Ascending aorta (tissue), 2 donors: ENCODE measurements around the gene EIF2S3. TPM values are rescaled to one million over a fixed set of nuclear protein-coding genes. Genes with fewer than 3 reads are reported as not detected.
"Not testable (repeated sequence)": the region's sequence is repeated elsewhere in the genome, so short reads cannot be mapped to it uniquely, and the experiment has no call there.

ENCODE experiments used
- DNase-seq, 2 donors: peaks; one replicate each; pipeline ENCODE4 v3.0.0-alpha.2; 2019; ENCODE audit warnings: low spot score in 2 of 2
- H3K27ac ChIP-seq, 2 donors: fragments of 200-600 bp; sonication (generic); one replicate each; pipeline ENCODE4 v1.5.1; 2016 to 2017; ENCODE audit warnings: mild to moderate bottlenecking in 1 of 2
- H3K27me3 ChIP-seq: fragments of 200-600 bp; sonication (generic); one replicate; pipeline ENCODE4 v1.5.1; 2017
- H3K36me3 ChIP-seq, 2 donors: fragments of 200-600 bp; sonication (generic); one replicate each; pipeline ENCODE4 v1.5.1; 2016
- H3K4me1 ChIP-seq, 2 donors: fragments of 200-600 bp; sonication (generic); one replicate each; pipeline ENCODE4 v1.5.1; 2016 to 2017; ENCODE audit warnings: mild to moderate bottlenecking in 1 of 2
- H3K4me3 ChIP-seq, 2 donors: fragments of 200-600 bp; sonication (generic); one replicate each; pipeline ENCODE4 v1.5.1; 2016 to 2017; ENCODE audit warnings: mild to moderate bottlenecking in 1 of 2
- H3K9me3 ChIP-seq, 2 donors: fragments of 200-600 bp; sonication (generic); one replicate each; pipeline ENCODE4 v1.5.1; 2016
- intact Hi-C: fragments of 100-400 bp; cut with DNase I; formaldehyde crosslinking; loops from one replicate; pipeline ENCODE4 v1.15.1; 2023
- total RNA-seq: library from RNA; depleted of rRNA; stranded (reverse); fragments of >200 nt; gene quantifications from one replicate; pipeline ENCODE4 v1.1.0, GENCODE V29; 2016
- TF ChIP-seq, protein P1 (sequence below), 3 experiments: fragments of 200-600 bp in 2 of 3; fragments of 450-650 bp in 1 of 3; sonication (generic) in 2 of 3; IDR thresholded peaks; one replicate each; pipeline ENCODE4 v1.5.1; 2016 to 2019; ENCODE audit warnings: antibody characterized with exemption in 3 of 3, mild to moderate bottlenecking in 1 of 3, moderate library complexity in 1 of 3

Gene EIF2S3
- total RNA-seq, 1 donor from 2014 or later, result 60.7 TPM

DNA sequence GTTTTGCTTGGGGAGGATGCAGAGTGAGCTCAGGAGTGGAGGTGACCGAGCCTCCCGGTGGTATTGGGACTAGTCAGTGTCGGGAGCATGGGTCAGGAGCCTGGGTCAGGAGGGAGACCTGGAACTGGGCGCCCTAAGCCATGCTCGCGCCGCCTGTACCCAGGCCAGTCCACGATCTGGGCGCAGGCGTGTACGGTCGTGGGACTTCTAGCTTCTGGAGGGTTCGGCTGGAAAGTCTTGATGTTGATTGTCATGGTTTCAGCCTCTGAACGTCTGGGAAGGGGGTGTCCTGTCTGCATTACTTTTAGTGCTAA is 244 bp downstream of the EIF2S3 start:
- TF ChIP-seq, protein P1, sequence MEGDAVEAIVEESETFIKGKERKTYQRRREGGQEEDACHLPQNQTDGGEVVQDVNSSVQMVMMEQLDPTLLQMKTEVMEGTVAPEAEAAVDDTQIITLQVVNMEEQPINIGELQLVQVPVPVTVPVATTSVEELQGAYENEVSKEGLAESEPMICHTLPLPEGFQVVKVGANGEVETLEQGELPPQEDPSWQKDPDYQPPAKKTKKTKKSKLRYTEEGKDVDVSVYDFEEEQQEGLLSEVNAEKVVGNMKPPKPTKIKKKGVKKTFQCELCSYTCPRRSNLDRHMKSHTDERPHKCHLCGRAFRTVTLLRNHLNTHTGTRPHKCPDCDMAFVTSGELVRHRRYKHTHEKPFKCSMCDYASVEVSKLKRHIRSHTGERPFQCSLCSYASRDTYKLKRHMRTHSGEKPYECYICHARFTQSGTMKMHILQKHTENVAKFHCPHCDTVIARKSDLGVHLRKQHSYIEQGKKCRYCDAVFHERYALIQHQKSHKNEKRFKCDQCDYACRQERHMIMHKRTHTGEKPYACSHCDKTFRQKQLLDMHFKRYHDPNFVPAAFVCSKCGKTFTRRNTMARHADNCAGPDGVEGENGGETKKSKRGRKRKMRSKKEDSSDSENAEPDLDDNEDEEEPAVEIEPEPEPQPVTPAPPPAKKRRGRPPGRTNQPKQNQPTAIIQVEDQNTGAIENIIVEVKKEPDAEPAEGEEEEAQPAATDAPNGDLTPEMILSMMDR (IDR thresholded peaks at IDR 0.05), result no peak
- Histone ChIP-seq H3K4me3 (no peak overlapping the region), H3K27ac (peak overlapping the region; percentile 87 to 93), H3K27me3 (no peaks in the 10 kb centered on the region), H3K36me3 (peaks cover 8 to 25% of the 10 kb centered on the region in 2 donors), H3K9me3 (no peaks in the 10 kb centered on the region), H3K4me1 (peaks cover 0 to 13% of the 10 kb centered on the region in 2 donors)
- no peak for DNase-seq
- intact Hi-C loops, result no loop called here

DNA sequence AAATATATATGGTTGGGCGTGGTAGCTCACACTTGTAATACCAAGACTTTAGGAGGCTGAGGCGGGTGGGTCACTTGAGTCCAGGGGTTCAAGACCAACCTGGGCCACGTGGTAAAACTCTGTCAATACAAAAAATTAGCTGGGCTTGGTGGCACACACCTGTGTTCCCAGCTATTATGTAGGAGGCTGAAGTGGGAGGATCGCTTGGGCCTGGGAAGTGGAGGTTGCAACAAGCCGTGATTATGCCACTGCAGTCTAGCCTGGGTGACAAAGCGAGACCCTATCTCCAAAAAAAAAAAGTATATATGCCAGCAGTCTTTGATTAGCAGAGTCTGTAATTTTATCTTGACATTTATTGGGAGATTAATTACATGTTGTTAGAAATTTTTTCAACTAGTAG is 8.7 kb downstream of the EIF2S3 start:
- Histone ChIP-seq H3K36me3 (peaks cover 66 to 97% of the 10 kb centered on the region in 2 donors), H3K9me3 (no peaks in the 10 kb centered on the region)

DNA sequence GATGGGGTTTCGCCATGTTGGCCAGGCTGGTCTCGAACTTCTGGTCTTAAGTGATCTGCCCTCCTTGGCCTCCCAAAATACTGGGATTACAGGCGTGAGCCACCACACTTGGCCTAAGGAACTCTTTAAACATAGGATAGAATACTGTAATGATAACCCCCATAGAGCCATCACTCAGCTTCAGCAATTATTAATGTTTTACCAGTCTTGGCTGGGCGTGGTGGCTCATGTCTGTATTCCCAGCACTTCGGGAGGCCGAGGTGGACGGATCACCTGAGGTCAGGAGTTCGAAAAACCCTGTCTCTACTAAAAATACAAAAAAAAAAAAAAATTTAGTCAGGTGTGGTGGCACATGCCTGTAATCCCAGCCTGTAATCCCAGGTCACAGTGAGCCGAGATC is 15.1 kb downstream of the EIF2S3 start:
- Histone ChIP-seq H3K27ac (no peak overlapping the region), H3K4me3 (no peak overlapping the region), H3K36me3 (peaks cover 74 to 95% of the 10 kb centered on the region in 2 donors), H3K9me3 (no peaks in the 10 kb centered on the region), H3K27me3 (no peaks in the 10 kb centered on the region), H3K4me1 (no peaks in the 10 kb centered on the region)
- TF ChIP-seq, protein P1 (IDR thresholded peaks at IDR 0.05), result no peak
- no peak for DNase-seq
- intact Hi-C loops, result no loop called here

More for the DNA sequence above, 8.7 kb downstream of the EIF2S3 start:
- H3K27me3 ChIP-seq, result no peaks in the 10 kb centered on the region
- H3K4me1 ChIP-seq, result no peaks in the 10 kb centered on the region
- TF ChIP-seq, protein P1 (IDR thresholded peaks at IDR 0.05), result no peak
- no peak overlapping the region for H3K4me3 ChIP-seq
- DNase-seq, result no peak
- no peak overlapping the region for H3K27ac ChIP-seq
- intact Hi-C loops, result no loop called here

DNA sequence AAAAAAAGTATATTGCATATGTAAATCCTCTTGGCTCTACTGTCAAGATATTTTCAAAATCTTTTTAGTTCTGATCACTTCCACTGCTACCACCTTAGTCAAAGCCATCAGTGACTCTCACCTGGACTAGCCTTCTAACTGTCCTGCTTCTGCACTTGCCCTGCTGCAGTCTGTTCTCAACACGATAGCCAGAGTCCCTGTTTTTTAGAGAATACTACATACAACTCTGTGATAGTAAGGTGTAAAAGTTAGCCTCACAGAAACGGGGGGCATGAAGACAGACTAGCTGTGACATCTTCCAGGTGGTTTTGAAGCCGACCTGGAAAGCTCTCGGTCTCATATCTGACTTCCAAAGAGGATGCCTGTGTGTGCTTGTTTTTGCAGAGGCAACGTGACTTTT is 24.7 kb downstream of the EIF2S3 start:
- H3K36me3 ChIP-seq, result peaks cover 26 to 37% of the 10 kb centered on the region in 2 donors
- no peaks in the 10 kb centered on the region for H3K4me1 ChIP-seq
- no peak overlapping the region for H3K27ac ChIP-seq
- TF ChIP-seq, protein P1 (IDR thresholded peaks at IDR 0.05), result no peak
- no peaks in the 10 kb centered on the region for H3K27me3 ChIP-seq
- no peak for DNase-seq
- no peaks in the 10 kb centered on the region for H3K9me3 ChIP-seq
- intact Hi-C loops, result no loop called here
- H3K4me3 ChIP-seq, result no peak overlapping the region

DNA sequence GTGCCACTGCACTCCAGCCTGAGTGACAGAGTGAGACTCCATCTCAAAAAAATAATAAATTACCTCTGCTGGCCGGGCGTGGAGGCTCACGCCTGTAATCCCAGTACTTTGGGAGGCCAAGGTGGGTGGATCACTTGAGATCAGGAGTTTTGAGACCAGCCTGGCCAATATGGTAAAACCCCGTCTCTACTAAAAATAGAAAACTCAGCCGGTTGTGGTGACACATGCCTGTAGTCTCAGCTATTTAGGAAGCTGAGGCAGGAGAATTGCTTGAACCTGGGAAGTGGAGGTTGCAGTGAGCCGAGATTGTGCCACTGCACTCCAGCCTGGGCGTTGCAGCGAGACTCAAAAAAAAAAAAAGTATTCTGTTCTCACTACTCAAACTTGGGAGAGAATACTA is 25.5 kb downstream of the EIF2S3 start:
- intact Hi-C loops, result loop anchor here (10.0 kb wide), 1 partner anchor 1065 kb away; no protein-coding TSS in a partner anchor
- not testable (repeated sequence) for H3K4me3 ChIP-seq, H3K27me3 ChIP-seq, H3K4me1 ChIP-seq, H3K9me3 ChIP-seq, H3K27ac ChIP-seq, DNase-seq
- peaks cover 20 to 31% of the 10 kb centered on the region in 2 donors for H3K36me3 ChIP-seq

DNA sequence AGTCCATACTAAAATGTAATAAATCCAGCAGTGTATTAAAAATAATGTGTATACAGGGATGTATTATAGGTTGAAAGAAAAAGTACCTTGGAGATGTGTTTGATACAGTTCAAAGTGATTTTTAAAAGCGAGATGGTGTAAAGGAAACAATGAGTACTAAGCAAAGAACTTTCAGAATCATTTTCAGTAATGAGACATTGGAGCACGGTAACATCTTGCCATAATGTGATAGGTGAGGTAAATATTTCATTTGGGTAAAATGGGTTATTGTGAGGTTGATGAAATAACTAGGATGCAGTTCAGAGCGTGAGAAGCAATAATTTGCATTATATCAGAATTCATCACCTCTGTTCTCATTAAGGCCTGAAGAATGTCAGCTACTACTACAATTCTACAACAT is 25.9 kb downstream of the EIF2S3 start:
- no peak for DNase-seq
- H3K27me3 ChIP-seq, result no peaks in the 10 kb centered on the region
- H3K4me1 ChIP-seq, result no peaks in the 10 kb centered on the region
- TF ChIP-seq, protein P1 (IDR thresholded peaks at IDR 0.05), result no peak
- no peak overlapping the region for H3K4me3 ChIP-seq
- peaks cover 16 to 26% of the 10 kb centered on the region in 2 donors for H3K36me3 ChIP-seq
- intact Hi-C loops, result loop anchor here (10.0 kb wide), 1 partner anchor 1064 kb away; no protein-coding TSS in a partner anchor
- no peaks in the 10 kb centered on the region for H3K9me3 ChIP-seq
- H3K27ac ChIP-seq, result no peak overlapping the region
